ENCODE data around the gene IGFN1.

GRCh38 chr1:201255479-201256362, 65.1 kb downstream of the IGFN1 start:
- no peak for TF ChIP-seq CTCF (conservative IDR thresholded peaks at IDR 0.05; ENCODE audit: low read depth in 2 of 2)
- no peak for TF ChIP-seq ZNF114 (CRISPR knock-in tag; IDR thresholded peaks at IDR 0.05)
- no peak for TF ChIP-seq EZH2phosphoT487 (IDR thresholded peaks at IDR 0.05; ENCODE audit: unreplicated experiment)
- TF ChIP-seq POLR2AphosphoS5 (IDR thresholded peaks at IDR 0.05; ENCODE audit: low read depth) = no peak
- no peak for TF ChIP-seq ETS1 (IDR thresholded peaks at IDR 0.05)
- no peak for TF ChIP-seq EZH2 (IDR thresholded peaks at IDR 0.05; ENCODE audit: low read depth, unreplicated experiment)
